RWPE1 (cell line): ENCODE results near the gene BLOC1S1.

Experiments used
- CTCF ChIA-PET: fragments of 350-600 bp; sonication (Branson Sonifier 250); formaldehyde crosslinking; extraction: SDS; loops from one replicate; lab custom pipeline; 2021; lab: Yijun Ruan, JAX
- POLR2A ChIA-PET: fragments of 400-600 bp; formaldehyde crosslinking; extraction: SDS; loops from one replicate; lab custom pipeline; 2020; ENCODE audit warnings: antibody characterized with exemption; ENCODE audit not compliant: low non-redundant PET; lab: Yijun Ruan, JAX
- DNase-seq: peaks from one replicate; pipeline ENCODE4 v3.0.0; 2012; ENCODE audit warnings: low spot score
- H3K27ac ChIP-seq: fragments of 450-650 bp; 2 replicates; pipeline ENCODE4 v1.5.1; 2017
- CTCF ChIP-seq: fragments of 450-650 bp; conservative IDR thresholded peaks from 2 replicates; pipeline ENCODE4 v1.5.1; 2017; ENCODE audit warnings: low read depth, mild to moderate bottlenecking

Gene BLOC1S1

GRCh38 chr12:55723516-55724225 lies 7.8 kb downstream of the BLOC1S1 start:
- CTCF ChIA-PET: interaction anchor here (0.6 kb wide), 2 partner anchors 13 to 17 kb away, joined by 3 to 4 read pairs; no protein-coding TSS in a partner anchor
- H3K27ac ChIP-seq: peak overlapping the region; percentile 99
- POLR2A ChIA-PET: no interaction called here

GRCh38 chr12:55724226-55724939 lies 8.5 kb downstream of the BLOC1S1 start:
- no peak for DNase-seq
- peak overlapping the region; percentile 99 for H3K27ac ChIP-seq
- ChIA-PET POLR2A (interaction anchor here (0.6 kb wide), 1 partner anchor 44 kb away, joined by 3 read pairs; no protein-coding TSS in a partner anchor), CTCF (interaction anchor here (0.6 to 1.3 kb wide), 3 partner anchors 13 to 420 kb away, joined by 3 to 11 read pairs (median 3); no protein-coding TSS in a partner anchor)
- peak; percentile 73 for TF ChIP-seq CTCF

More at GRCh38 chr12:55723516-55724225, 7.8 kb downstream of the BLOC1S1 start:
- TF ChIP-seq CTCF: no peak
- DNase-seq: no peak

GRCh38 chr12:55724940-55725309 lies 9.1 kb downstream of the BLOC1S1 start:
- 0 out of 2 replicates have a peak, but pooled peaks have one; percentile 4 for TF ChIP-seq CTCF
- no peak for DNase-seq
- POLR2A ChIA-PET: interaction anchor here (0.6 kb wide), 1 partner anchor 43 kb away, joined by 3 read pairs; no protein-coding TSS in a partner anchor
- H3K27ac ChIP-seq: peak overlapping the region; percentile 99
- CTCF ChIA-PET: interaction anchor here (0.6 to 1.3 kb wide), 3 partner anchors 13 to 420 kb away, joined by 3 to 11 read pairs (median 3); no protein-coding TSS in a partner anchor

- POLR2A ChIA-PET: no interaction called here
- CTCF ChIA-PET: interaction anchor here (1.3 kb wide), 1 partner anchor 12 kb away, joined by 11 read pairs; no protein-coding TSS in a partner anchor
- no peak for DNase-seq
- H3K27ac ChIP-seq: peak overlapping the region; percentile 99
- TF ChIP-seq CTCF: no peak
Observed at GRCh38 chr12:55725556-55725955, 9.7 kb downstream of the BLOC1S1 start.

GRCh38 chr12:55726971-55727370 lies 11.1 kb downstream of the BLOC1S1 start:
- no peak for DNase-seq
- ChIA-PET CTCF (interaction anchor here (0.7 kb wide), 1 partner anchor 107 kb away, joined by 5 read pairs; no protein-coding TSS in a partner anchor), POLR2A (no interaction called here)
- H3K27ac ChIP-seq: peak overlapping the region; percentile 99
- no peak for TF ChIP-seq CTCF

- no peak for TF ChIP-seq CTCF
- ChIA-PET CTCF (interaction anchor here (0.6 to 0.7 kb wide), 2 partner anchors 55 to 108 kb away, joined by 5 read pairs; no protein-coding TSS in a partner anchor), POLR2A (no interaction called here)
- H3K27ac ChIP-seq: peak overlapping the region; percentile 99
- no peak for DNase-seq
Observed at GRCh38 chr12:55727643-55728185, 11.9 kb downstream of the BLOC1S1 start.
